A673 (cell line): ENCODE results near the gene TBC1D20. TPM values are rescaled to one million over a fixed set of nuclear protein-coding genes. Genes with fewer than 3 reads are reported as not detected.

ENCODE experiments used
- BruUV-seq: library from RNA; stranded (reverse); fragments of 400-500 nt; replicated peaks from 2 replicates; lab custom pipeline; 2021; lab: Mats Ljungman, UMichigan
- CTCF ChIA-PET: fragments of 300-600 bp; sonication (Branson Sonifier 250); formaldehyde crosslinking; loops from one replicate; lab custom pipeline; 2022; ENCODE audit warnings: antibody characterized with exemption; lab: Charles Lee
- POLR2A ChIA-PET: fragments of 300-600 bp; sonication (Branson Sonifier 250); formaldehyde crosslinking; loops from one replicate; lab custom pipeline; 2022; ENCODE audit warnings: antibody characterized with exemption; ENCODE audit not compliant: low non-redundant PET; lab: Charles Lee
- DNase-seq: peaks from one replicate; pipeline ENCODE4 v3.0.0-alpha.2; 2015; ENCODE audit warnings: low spot score
- H3K27ac ChIP-seq: fragments of 200-600 bp; sonication (generic); 2 replicates; pipeline ENCODE4 v1.5.1; 2016; ENCODE audit warnings: mixed run types, low read depth, mild to moderate bottlenecking, mixed read lengths, antibody characterized with exemption, low read length; ENCODE audit not compliant: poor library complexity, severe bottlenecking
- H3K27me3 ChIP-seq: fragments of 200-600 bp; sonication (generic); replicated peaks from 2 replicates; pipeline ENCODE4 v1.6.1; 2017; ENCODE audit warnings: mixed run types, low read depth, mild to moderate bottlenecking, mixed read lengths, antibody characterized with exemption, low read length; ENCODE audit not compliant: insufficient read depth, poor library complexity
- H3K36me3 ChIP-seq: fragments of 200-600 bp; sonication (generic); 2 replicates; pipeline ENCODE4 v1.6.1; 2016; ENCODE audit warnings: mixed run types, mild to moderate bottlenecking, mixed read lengths, antibody characterized with exemption, low read length; ENCODE audit not compliant: insufficient read depth, poor library complexity, severe bottlenecking
- H3K4me1 ChIP-seq: fragments of 200-600 bp; sonication (generic); 2 replicates; pipeline ENCODE4 v1.6.1; 2017; ENCODE audit warnings: mixed run types, mild to moderate bottlenecking, mixed read lengths, antibody characterized with exemption, low read length; ENCODE audit not compliant: insufficient read depth, poor library complexity, severe bottlenecking
- H3K4me3 ChIP-seq: fragments of 200-600 bp; sonication (generic); 2 replicates; pipeline ENCODE4 v1.5.1; 2016; ENCODE audit warnings: low read depth, mixed run types, mild to moderate bottlenecking, mixed read lengths, low read length; ENCODE audit not compliant: poor library complexity, severe bottlenecking
- H3K9me3 ChIP-seq: fragments of 200-600 bp; sonication (generic); 2 replicates; pipeline ENCODE4 v1.6.1; 2016; ENCODE audit warnings: mixed run types, low read depth, mild to moderate bottlenecking, mixed read lengths, antibody characterized with exemption, low read length; ENCODE audit not compliant: poor library complexity, severe bottlenecking
- CTCF ChIP-seq: fragments of 300-800, 200-600 bp; sonication (generic); conservative IDR thresholded peaks from 2 replicates; pipeline ENCODE4 v1.5.1; 2017; ENCODE audit warnings: low read depth, mild to moderate bottlenecking, antibody characterized with exemption, low read length, moderate library complexity, mixed read lengths
- EZH2 ChIP-seq: fragments of 200-600 bp; sonication (generic); IDR thresholded peaks from 2 replicates; pipeline ENCODE4 v1.6.1; 2017; ENCODE audit warnings: borderline replicate concordance, low read depth, mild to moderate bottlenecking, mixed read lengths, antibody characterized with exemption, low read length; ENCODE audit not compliant: poor library complexity, severe bottlenecking
- intact Hi-C: fragments of 100-400 bp; cut with micrococcal nuclease; formaldehyde crosslinking; loops from one replicate; pipeline ENCODE4 v1.10.0; 2022; ENCODE audit not compliant: unreplicated experiment
- total RNA-seq: library from RNA; stranded (reverse); gene quantifications from 2 replicates; pipeline ENCODE4 v1.2.3, GENCODE V29; 2021

TBC1D20 gene
- total RNA-seq, 1 experiment from 2014 or later, result 34.3 TPM

- intact Hi-C loops, result no loop called here
- DNase-seq, result no peak
- BruUV-seq, result no TSS peak
- H3K9me3 ChIP-seq, result no peaks in the 10 kb centered on the region
- POLR2A ChIA-PET, result no interaction called here
- CTCF ChIA-PET, result interaction anchor here (0.5 kb wide), 1 partner anchor 62 kb away, joined by 7 read pairs; no protein-coding TSS in a partner anchor
- H3K36me3 ChIP-seq, result peaks cover 3% of the 10 kb centered on the region
- H3K27me3 ChIP-seq, result no peaks in the 10 kb centered on the region
- no peak overlapping the region for H3K27ac ChIP-seq
- H3K4me3 ChIP-seq, result no peak overlapping the region
- H3K4me1 ChIP-seq, result no peaks in the 10 kb centered on the region
- TF ChIP-seq CTCF, result no peak
- TF ChIP-seq EZH2, result no peak
Observed at GRCh38 chr20:428658-429200, 33.6 kb downstream of the TBC1D20 start.

GRCh38 chr20:427849-428657 is 34.3 kb downstream of the TBC1D20 start:
- TF ChIP-seq EZH2 (no peak), CTCF (no peak)
- POLR2A ChIA-PET, result no interaction called here
- Histone ChIP-seq H3K36me3 (peaks cover 3% of the 10 kb centered on the region), H3K4me3 (no peak overlapping the region), H3K4me1 (no peaks in the 10 kb centered on the region), H3K27me3 (no peaks in the 10 kb centered on the region), H3K9me3 (no peaks in the 10 kb centered on the region), H3K27ac (no peak overlapping the region)
- CTCF ChIA-PET, result interaction anchor here (0.5 kb wide), 1 partner anchor 62 kb away, joined by 7 read pairs; no protein-coding TSS in a partner anchor
- intact Hi-C loops, result no loop called here
- no TSS peak for BruUV-seq
- DNase-seq, result no peak

GRCh38 chr20:427401-427800 is 34.9 kb downstream of the TBC1D20 start:
- Histone ChIP-seq H3K9me3 (no peaks in the 10 kb centered on the region), H3K36me3 (peaks cover 6% of the 10 kb centered on the region), H3K27ac (no peak overlapping the region), H3K4me3 (no peak overlapping the region), H3K4me1 (no peaks in the 10 kb centered on the region), H3K27me3 (no peaks in the 10 kb centered on the region)
- TF ChIP-seq CTCF, result no peak
- no peak for TF ChIP-seq EZH2
- no TSS peak for BruUV-seq
- ChIA-PET POLR2A (no interaction called here), CTCF (no interaction called here)
- intact Hi-C loops, result no loop called here
- no peak for DNase-seq
